Lower leg skin (tissue), 3 donors: ENCODE measurements around the gene ARRDC5.
"Not testable (repeated sequence)": the region's sequence is repeated elsewhere in the genome, so short reads cannot be mapped to it uniquely, and the experiment has no call there.

Experiments
- POLR2A ChIP-seq, 2 donors: fragments of 450-650 bp; IDR thresholded peaks; one replicate each; pipeline ENCODE4 v1.6.1; 2016 to 2017; ENCODE audit warnings: antibody characterized with exemption in 2 of 2, mild to moderate bottlenecking in 1 of 2, moderate library complexity in 1 of 2
- TF ChIP-seq, protein P1 (sequence below), 3 donors: fragments of 450-650 bp; IDR thresholded peaks; one replicate each; pipeline ENCODE4 v1.5.1; 2016; ENCODE audit warnings: antibody characterized with exemption in 3 of 3, mild to moderate bottlenecking in 3 of 3, moderate library complexity in 2 of 3

DNA sequence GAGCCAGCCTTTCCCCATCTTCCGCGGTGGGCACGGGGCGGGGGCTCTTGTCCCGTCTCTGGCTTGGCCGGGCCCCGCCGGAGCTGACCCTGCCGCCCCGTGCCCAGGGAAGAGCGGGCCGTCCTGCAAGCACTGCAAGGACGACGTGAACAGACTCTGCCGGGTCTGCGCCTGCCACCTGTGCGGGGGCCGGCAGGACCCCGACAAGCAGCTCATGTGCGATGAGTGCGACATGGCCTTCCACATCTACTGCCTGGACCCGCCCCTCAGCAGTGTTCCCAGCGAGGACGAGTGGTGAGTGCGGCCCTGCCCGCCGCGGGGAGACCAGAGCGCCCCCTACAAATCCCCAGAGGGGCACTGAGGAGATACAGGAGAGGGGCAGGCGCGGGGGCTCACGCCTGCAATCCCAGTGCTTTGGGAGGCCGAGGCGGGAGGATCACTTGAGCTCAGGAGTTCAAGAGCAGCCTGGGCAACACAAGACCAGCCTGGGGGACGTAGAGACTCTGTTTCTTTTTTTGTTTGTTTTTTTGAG, 39.0 kb upstream of the ARRDC5 start:
- TF ChIP-seq, protein P1, sequence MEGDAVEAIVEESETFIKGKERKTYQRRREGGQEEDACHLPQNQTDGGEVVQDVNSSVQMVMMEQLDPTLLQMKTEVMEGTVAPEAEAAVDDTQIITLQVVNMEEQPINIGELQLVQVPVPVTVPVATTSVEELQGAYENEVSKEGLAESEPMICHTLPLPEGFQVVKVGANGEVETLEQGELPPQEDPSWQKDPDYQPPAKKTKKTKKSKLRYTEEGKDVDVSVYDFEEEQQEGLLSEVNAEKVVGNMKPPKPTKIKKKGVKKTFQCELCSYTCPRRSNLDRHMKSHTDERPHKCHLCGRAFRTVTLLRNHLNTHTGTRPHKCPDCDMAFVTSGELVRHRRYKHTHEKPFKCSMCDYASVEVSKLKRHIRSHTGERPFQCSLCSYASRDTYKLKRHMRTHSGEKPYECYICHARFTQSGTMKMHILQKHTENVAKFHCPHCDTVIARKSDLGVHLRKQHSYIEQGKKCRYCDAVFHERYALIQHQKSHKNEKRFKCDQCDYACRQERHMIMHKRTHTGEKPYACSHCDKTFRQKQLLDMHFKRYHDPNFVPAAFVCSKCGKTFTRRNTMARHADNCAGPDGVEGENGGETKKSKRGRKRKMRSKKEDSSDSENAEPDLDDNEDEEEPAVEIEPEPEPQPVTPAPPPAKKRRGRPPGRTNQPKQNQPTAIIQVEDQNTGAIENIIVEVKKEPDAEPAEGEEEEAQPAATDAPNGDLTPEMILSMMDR (IDR thresholded peaks at IDR 0.05) = not testable (repeated sequence)
- not testable (repeated sequence) for TF ChIP-seq POLR2A (IDR thresholded peaks at IDR 0.05)
